ENCODE results near the gene POPDC2. TPM values are rescaled to one million over a fixed set of nuclear protein-coding genes. Genes with fewer than 3 reads are reported as not detected.
A peak's percentile ranks its signal among the peaks of the same experiment; 100 is the strongest.

Gene POPDC2
- total RNA-seq, 1 experiment from 2014 or later, result 0.15 TPM

- H3K4me3 ChIP-seq (ENCODE audit: low read depth in 2 of 2, low read length in 2 of 2), result peak within 1 kb of the TSS; percentile 62 to 64
- peak; percentile 28 for DNase-seq (ENCODE audit: low read depth, low spot score)
- BruUV-seq (replicated peaks), result no TSS peak
- 0 out of 2 replicates have a peak, but pooled peaks cover 3% of the 10 kb centered on the region for H3K27me3 ChIP-seq (ENCODE audit: control insufficient read depth, insufficient read depth, low read length)
- TF ChIP-seq SIN3A (IDR thresholded peaks at IDR 0.05; ENCODE audit: borderline replicate concordance, insufficient read depth, low read depth, low read length) (no peak), POLR2AphosphoS5 (IDR thresholded peaks at IDR 0.05; ENCODE audit: low read depth, low read length) (no peak), CTCF (IDR thresholded peaks at IDR 0.05) (no peak), TCF7L2 (IDR thresholded peaks at IDR 0.05; ENCODE audit: low read depth, low read length) (no peak)
- TF ChIP-seq, protein P1, sequence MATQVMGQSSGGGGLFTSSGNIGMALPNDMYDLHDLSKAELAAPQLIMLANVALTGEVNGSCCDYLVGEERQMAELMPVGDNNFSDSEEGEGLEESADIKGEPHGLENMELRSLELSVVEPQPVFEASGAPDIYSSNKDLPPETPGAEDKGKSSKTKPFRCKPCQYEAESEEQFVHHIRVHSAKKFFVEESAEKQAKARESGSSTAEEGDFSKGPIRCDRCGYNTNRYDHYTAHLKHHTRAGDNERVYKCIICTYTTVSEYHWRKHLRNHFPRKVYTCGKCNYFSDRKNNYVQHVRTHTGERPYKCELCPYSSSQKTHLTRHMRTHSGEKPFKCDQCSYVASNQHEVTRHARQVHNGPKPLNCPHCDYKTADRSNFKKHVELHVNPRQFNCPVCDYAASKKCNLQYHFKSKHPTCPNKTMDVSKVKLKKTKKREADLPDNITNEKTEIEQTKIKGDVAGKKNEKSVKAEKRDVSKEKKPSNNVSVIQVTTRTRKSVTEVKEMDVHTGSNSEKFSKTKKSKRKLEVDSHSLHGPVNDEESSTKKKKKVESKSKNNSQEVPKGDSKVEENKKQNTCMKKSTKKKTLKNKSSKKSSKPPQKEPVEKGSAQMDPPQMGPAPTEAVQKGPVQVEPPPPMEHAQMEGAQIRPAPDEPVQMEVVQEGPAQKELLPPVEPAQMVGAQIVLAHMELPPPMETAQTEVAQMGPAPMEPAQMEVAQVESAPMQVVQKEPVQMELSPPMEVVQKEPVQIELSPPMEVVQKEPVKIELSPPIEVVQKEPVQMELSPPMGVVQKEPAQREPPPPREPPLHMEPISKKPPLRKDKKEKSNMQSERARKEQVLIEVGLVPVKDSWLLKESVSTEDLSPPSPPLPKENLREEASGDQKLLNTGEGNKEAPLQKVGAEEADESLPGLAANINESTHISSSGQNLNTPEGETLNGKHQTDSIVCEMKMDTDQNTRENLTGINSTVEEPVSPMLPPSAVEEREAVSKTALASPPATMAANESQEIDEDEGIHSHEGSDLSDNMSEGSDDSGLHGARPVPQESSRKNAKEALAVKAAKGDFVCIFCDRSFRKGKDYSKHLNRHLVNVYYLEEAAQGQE (IDR thresholded peaks at IDR 0.05; ENCODE audit: insufficient read depth in 1 of 2, low read depth in 2 of 2, low read length in 1 of 2), result no peak
- POLR2A ChIA-PET, result no interaction called here
- H3K9me3 ChIP-seq (ENCODE audit: control insufficient read depth, insufficient read depth, low read depth, low read length), result no peaks in the 10 kb centered on the region
- peak within 1 kb of the TSS; percentile 84 for H3K27ac ChIP-seq (ENCODE audit: low read length)
- in situ Hi-C loops (cut with HindIII; ENCODE audit: low pct_unique_long_range_greater_than_20kb, low sequenced_read_pairs), result no loop called here
- intact Hi-C loops (cut with micrococcal nuclease; ENCODE audit: unreplicated experiment), result no loop called here
- peaks cover 5% of the 10 kb centered on the region; the same call in 1 of the 2 replicates for H3K4me1 ChIP-seq (ENCODE audit: control insufficient read depth, insufficient read depth, low read length)
- H3K36me3 ChIP-seq (ENCODE audit: control insufficient read depth, insufficient read depth, low read length), result no peaks in the 10 kb centered on the region
- CTCF ChIA-PET, result interaction anchor here (0.6 kb wide), 1 partner anchor 10 kb away, joined by 3 read pairs; no protein-coding TSS in a partner anchor
- ATAC-seq, result peak; percentile 99
Observed at GRCh38 chr3:119702530-119703527, 42.4 kb upstream of the POPDC2 start, which contains the start of gene CFAP91. Gene CFAP91 (plus strand): TSS chr3:119703022. CDS start chr3:119703099, 77 bp downstream.

DNA sequence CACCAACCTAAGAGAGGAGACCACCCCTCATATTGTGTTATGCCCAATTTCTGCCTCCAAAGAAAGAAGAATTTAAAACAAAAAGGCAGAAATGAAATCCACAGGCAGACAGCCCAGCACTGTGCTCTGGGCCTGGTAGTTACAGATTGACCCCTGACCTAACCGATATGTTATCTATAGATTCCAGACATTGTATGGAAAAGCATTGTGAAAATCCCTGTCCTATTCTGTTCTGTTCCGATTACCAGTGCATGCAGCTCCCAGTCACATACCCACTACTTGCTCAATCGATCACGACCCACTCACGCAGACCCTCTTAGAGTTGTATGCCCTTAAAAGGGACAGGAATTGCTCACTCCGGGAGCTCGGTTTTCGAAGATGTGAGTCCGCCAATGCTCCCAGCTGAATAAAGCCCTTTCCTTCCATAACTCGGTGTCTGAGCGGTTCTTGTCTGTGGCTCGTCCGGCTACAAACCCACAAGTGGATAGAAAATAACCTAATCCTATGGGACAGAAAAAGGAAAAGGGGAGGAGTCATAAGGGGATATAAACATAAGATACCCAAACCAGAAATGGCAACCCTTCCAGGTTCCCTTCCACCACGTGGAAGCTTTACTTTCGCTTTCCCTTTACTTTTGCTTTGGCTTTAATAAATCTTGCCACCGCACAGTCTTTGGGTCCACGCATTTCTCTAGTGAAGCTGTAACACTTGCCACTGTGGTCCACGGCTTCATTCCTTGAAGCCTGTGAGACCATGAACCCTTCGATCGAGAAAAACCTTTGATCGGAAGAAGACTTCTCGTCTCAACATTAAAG lies 40.7 kb upstream of the POPDC2 start:
- in situ Hi-C loops (cut with HindIII; ENCODE audit: low pct_unique_long_range_greater_than_20kb, low sequenced_read_pairs) (no loop called here), intact Hi-C loops (cut with micrococcal nuclease; ENCODE audit: unreplicated experiment) (no loop called here)
- no peak for DNase-seq (ENCODE audit: low read depth, low spot score)
- TF ChIP-seq SIN3A (IDR thresholded peaks at IDR 0.05; ENCODE audit: borderline replicate concordance, insufficient read depth, low read depth, low read length), result no peak
- no peak overlapping the region for H3K4me3 ChIP-seq (ENCODE audit: low read depth in 2 of 2, low read length in 2 of 2)
- ATAC-seq, result no peak
- H3K9me3 ChIP-seq (ENCODE audit: control insufficient read depth, insufficient read depth, low read depth, low read length), result no peaks in the 10 kb centered on the region
- no peaks in the 10 kb centered on the region for H3K36me3 ChIP-seq (ENCODE audit: control insufficient read depth, insufficient read depth, low read length)
- H3K4me1 ChIP-seq (ENCODE audit: control insufficient read depth, insufficient read depth, low read length), result peaks cover 5% of the 10 kb centered on the region; the same call in 1 of the 2 replicates
- ChIA-PET POLR2A (no interaction called here), CTCF (no interaction called here)
- 0 out of 2 replicates have a peak, but pooled peaks cover 3% of the 10 kb centered on the region for H3K27me3 ChIP-seq (ENCODE audit: control insufficient read depth, insufficient read depth, low read length)
- no TSS peak for BruUV-seq (replicated peaks)
- H3K27ac ChIP-seq (ENCODE audit: low read length), result no peak overlapping the region

Measured in Panc1 (cell line).